T follicular helper cell (primary cell): ENCODE results near the gene VRTN.

ENCODE experiments used
- DNase-seq: peaks from one replicate; pipeline ENCODE4 v3.0.0-alpha.2; 2020; ENCODE audit warnings: low read depth

Gene VRTN

GRCh38 chr14:74392616-74393570, 44.6 kb downstream of the VRTN start:
- no peak for DNase-seq

DNA sequence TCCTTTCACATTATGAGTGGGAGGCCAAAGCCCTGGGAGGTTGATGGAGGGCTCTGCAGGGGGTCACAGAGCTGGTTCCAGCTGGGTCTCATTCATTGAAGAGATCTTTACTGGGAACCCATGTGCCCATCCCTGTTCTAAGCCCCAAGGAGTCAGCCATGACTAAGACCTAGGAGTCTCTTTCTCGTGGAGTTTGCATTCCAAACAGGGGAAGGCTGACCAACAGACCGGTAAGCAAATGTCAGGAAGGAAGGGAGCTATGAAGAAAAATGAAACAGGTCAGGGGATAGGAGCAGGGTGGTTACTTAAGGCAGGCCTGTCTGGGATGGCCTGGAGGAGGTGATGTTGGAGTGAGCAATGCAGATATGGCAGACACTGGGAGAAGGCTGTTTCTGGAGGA, 46.3 kb downstream of the VRTN start:
- no peak for DNase-seq

DNA sequence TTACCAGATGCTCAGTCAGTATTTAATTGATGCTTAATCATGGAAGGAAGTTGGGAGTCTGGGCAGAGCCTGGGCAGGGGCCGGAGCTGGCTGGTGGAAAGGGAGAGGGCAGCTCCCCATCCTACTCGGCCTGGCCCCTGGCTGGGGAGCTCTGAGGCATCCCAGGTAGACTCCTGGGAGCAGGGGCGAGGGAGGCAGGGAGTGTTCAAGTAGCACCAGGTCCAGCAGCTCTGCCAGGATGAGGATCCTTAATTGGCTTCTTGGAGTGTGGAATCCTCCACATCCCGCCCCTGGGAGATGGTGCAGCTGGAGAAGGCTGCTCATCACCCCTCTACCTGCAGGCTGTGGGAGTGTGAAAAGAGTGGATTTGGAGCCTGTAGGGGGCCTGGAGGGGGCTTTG, 46.8 kb downstream of the VRTN start:
- DNase-seq, result no peak

- no peak for DNase-seq
Observed at GRCh38 chr14:74400031-74400685, 51.9 kb downstream of the VRTN start.

GRCh38 chr14:74400919-74401503, 52.7 kb downstream of the VRTN start:
- no peak for DNase-seq

DNA sequence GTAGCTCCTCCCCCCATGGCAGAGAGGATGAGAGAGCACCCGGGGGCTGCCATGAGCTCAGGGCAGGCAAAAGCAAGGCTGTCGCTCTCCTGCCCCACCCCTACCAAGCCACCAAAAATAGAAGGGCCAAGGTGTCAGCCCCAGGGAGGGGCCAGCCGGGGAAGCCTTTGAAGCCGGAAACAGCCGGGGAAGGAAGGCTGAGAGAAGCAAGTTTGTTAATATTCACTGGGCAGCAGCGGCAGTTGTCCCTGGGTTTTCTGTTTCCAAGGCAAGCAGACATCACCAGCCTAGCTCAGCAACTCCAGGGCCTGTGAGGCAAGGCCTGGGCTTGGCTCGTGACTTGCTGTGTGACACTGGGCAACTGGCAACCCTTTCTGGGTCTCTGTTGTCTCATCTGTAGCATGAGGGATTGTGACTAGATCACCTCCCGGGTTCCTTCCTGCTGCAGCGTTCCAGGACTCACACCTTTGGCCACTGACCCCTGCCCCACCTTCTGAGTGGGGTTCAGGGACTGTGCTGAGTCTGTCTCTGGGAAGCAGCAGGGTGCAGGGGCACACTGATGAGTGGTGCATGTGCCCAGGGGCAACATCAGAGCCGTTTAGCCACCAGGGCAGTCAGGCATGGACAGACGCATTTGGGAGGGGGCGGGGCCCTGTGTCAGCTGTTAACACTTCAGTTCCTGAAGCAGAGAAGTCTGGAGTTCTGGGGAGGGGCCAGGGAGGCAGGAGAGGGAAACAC, 53.4 kb downstream of the VRTN start:
- peak; percentile 21 for DNase-seq

- no peak for DNase-seq
Observed at GRCh38 chr14:74402401-74403251, 54.4 kb downstream of the VRTN start.

DNA sequence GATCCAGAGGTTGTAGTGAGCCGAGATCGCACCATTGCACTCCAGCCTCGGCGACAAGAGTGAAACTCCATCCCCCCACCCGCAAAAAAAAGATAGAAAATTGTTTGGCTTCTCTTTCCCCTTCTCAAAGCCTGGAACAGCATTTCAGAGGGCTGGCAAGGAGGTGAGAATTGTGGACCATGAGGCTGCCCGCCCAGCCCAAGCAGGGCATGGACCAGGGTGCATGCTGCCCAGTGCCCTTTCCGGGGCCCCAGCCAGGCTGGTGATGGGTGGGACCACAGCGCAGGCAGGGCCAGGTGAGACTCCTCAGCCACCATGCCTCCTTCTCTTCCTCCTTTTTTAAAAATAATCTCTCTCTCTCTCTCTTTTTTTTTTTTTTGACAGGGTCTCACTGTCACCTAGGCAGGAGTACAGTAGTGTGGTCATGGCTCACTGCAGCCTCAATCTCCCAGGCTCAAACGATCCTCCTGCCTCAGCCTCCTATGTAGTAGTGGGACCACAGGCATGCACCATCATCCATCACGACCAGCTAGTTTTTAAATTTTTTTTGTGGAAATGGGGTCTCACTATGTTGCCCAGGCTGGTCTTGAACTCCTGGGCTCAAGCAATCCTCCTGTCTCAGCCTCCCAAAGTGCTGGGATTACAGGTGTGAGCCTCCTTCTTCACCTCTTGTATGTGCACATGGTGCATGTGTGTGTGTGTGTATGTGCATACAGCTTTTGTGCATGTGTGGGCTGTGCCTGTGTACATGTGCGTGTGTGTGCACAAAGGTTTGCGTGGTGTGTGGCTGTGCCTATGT, 55.5 kb downstream of the VRTN start:
- no peak for DNase-seq

GRCh38 chr14:74404435-74404834, 56.2 kb downstream of the VRTN start:
- DNase-seq, result no peak

DNA sequence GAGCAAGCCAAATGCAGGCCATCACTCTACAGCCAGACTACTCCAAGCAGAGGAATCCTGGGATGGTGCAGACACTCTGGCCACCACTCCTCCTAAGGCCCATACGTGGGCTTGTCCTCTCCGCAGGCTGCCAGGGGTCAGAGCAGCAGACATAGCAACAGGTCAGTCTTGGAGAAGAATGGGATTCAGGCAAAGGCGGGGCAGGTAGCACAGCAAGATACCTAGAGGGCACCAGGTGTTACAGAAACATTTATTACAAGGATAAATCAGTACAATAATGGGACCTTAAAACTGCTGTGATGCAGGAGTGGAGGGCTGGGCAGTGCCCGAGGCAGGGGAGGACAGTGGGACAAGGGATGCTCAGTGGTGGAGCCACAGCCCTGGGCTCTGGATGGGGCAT, 57.4 kb downstream of the VRTN start:
- no peak for DNase-seq

DNA sequence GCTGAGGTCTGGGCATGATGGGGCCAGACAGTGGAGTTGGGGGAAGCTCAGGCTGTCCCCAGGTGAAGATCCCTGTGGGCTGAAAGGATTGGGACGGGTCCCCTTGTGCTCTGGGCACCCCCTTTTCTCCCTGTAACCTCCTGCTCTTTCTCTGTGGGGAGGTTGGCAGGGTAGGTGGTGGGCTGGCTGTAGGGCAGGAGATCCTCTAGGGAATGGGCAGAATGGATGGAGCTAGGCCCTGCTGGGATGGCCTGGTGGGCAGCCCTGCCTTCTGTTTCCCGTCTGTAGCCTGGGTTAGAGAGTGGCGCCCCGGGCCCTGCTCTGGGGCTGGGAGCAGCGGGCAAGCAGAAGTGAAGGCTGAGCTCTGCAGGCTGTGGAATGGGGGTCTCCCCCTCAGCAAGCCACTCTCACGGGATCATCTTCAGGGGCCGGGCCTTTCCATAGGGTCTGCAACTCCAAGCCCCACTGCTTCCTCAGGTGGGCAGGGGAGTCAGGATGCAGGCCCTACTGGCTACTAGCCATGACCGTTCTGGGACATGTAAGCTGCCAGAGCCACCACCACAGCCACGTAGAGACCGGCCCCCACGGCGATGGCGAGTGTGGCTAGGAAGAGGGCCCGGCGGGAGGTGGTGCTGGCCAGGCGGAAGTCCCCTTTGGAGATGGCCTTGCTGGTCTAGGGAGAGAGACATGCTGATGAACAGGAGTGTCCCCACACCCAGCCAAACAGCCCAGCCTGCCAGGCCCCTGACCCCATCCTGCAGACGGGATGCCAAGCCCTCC, 58.9 kb downstream of the VRTN start:
- no peak for DNase-seq

DNA sequence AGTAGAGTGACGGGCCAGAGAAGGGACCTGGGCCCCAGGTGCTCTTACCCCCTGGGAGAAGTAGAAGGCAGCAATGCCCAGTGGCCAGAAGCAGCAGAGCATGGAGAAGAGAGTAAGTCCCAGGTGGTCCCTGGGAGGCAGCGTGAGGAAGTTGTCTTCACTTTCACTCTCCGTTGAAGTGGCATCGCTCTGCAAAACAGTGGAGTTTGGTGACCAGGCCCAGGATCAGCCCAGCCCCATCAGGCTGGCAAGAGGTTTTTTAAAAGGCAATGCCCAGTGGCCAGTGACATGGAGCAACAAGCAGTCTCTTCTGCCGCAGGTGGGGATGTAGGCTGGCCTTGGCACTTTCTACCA, 59.5 kb downstream of the VRTN start:
- no peak for DNase-seq

GRCh38 chr14:74408870-74409269, 60.6 kb downstream of the VRTN start:
- DNase-seq, result no peak

GRCh38 chr14:74409441-74409840, 61.2 kb downstream of the VRTN start:
- DNase-seq, result no peak
